Ramos (cell line): ENCODE data around the gene FNDC10.
"Not testable (repeated sequence)": the region's sequence is repeated elsewhere in the genome, so short reads cannot be mapped to it uniquely, and the experiment has no call there.

Experiments used
- in situ Hi-C: fragments of 300-500 bp; cut with MboI; formaldehyde crosslinking; loops from one replicate; pipeline ENCODE4 v1.14.3; 2022; ENCODE audit warnings: low sequenced_read_pairs; ENCODE audit not compliant: unreplicated experiment

The FNDC10 gene

DNA sequence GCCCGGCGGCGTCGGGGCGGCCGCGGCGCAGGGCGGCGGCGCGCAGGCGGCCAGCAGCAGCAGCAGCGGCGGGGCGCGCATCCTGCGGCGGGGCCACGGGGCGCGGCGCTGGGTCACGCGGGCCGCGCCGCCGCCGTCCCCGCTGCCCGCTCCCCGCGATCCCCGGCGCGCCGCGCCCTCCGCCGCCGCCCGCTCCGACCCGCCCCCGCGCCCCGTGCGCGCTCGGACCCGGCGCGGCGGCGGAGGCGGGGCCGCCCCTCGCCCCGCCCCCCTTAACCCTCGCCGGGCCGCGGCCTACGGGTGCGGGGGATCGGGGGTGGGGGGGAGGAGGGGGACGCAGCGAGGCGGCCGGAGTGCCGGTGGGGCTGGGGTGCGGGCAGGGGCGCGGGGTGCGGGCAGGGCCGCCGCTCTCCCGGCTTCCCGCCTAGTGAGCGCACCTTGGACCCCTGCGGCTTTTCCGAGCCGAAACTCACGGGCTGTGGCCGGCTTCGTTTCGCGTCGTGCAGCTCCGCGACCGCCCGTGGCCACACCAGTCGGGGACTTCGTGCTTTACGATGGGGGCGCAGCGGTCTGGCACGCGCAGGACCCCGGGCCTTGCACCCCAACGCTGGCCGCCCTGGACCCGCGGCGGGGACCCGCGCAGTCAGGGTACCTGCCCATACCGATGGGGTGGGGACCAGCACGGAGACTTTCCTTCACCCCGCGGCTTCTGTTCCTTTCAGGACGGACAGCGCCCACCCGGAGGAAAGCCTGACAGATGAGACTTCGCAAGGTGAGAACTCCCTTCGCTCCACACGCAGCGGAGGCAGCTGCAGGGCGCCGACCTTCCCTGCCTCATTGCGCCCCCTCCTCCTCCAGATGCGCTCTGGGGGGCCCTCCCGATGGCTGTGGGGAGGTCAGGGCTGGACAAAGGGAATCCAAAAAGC, at the start of gene FNDC10:
FNDC10 (minus strand) TSS at position 201 of the 926 bp plus-strand sequence; CDS start at position 81, 120 bp downstream.
- in situ Hi-C loops = loop anchor here (25.0 kb wide), 1 partner anchor 787 kb away; the partner anchor contains the start of genes MORN1 and RER1

DNA sequence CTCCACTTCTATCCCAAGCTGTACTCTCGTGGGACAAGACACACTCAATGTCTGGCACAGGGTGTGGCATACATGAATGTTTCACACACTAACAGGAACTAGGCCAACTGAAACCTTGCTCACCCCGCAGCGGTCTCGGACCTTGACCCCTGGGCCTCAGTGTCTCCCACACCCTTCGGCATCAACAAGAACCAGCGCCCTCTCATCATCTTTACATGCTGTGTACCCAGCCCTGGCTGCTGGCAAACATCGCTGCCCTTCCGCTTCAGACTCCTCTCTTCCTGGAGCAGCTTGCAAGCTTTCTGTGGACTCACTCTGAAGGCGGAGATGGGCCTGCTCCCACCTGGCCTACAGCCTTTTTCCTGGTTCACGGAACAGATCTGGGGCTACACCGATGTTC, 48.3 kb upstream of the FNDC10 start:
- in situ Hi-C loops = not testable (repeated sequence)

DNA sequence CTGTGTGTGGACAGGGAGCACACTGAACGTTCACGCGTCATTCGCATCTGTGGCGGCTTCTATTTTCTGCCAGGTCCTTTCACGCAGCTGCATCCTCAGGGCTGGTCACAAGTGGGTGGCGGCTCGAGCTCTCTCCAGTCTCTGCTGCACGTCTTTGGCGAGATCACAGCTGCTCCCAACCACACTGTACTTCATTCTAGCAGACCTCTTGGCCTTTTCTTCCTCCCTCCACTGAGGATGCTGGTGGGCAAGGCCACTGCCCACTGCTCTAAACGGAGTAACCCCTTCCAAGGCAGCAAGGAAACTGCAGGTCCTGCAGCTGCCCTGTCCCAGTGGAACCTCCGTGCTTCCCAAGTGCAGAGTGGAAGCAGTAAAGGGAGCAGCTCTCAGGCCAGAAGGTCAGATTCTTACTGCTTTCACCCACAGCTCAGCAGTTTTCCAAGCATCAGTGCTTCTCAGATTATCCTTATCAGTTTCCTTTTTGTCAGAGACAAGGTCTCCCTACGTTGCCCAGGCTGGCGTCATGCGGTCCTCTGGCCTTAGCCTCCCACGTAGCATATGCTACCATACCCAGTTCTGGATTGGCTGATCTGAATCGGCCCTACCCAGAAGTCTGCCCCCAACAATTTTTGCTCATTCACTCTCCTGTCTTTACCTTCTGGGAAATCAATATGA, 47.8 kb upstream of the FNDC10 start:
- in situ Hi-C loops = not testable (repeated sequence)

DNA sequence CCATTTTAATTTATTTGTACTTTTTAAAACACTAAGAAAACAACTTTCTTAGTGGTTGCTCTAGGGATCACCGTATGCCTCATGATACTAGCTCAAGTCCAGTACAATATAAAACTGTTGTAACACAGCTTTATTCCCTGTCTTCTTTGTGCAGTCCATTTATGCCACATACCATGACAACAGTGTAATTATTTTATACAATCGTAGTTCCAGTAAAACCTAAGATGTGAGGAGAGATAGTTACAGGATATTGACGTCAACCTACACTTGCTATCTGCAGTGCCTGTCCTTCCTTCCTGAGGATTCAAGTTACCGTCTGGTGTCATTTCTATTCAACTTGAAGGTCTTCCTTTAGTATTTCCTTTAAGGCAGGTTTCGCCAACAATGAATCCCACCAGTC, 46.4 kb upstream of the FNDC10 start:
- in situ Hi-C loops = not testable (repeated sequence)

- in situ Hi-C loops = not testable (repeated sequence)
These were observed 41.0 kb upstream of the FNDC10 start for GRCh38 chr1:1640711-1641461.

- in situ Hi-C loops = not testable (repeated sequence)
These were observed 40.1 kb upstream of the FNDC10 start for GRCh38 chr1:1640081-1640480.

DNA sequence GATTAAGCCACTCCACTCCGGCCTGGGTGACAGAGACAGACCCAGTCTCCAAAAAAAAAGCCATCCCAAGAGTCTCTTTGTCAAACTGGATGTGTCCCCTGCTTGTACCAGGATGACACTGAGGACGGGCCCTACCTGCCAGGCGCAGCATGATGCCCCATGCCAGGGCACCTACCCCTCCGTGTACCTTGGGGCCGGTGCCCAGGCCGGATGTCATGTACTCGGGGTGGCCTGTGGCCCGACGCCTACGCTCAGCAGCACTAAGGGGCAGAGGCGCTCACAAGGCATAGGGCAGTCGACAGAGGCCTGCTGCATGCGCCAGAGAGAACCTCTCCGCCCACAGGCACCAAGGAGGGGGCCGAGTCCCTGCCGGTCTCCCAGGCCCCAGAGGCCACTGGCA, 39.4 kb upstream of the FNDC10 start:
- in situ Hi-C loops = not testable (repeated sequence)

DNA sequence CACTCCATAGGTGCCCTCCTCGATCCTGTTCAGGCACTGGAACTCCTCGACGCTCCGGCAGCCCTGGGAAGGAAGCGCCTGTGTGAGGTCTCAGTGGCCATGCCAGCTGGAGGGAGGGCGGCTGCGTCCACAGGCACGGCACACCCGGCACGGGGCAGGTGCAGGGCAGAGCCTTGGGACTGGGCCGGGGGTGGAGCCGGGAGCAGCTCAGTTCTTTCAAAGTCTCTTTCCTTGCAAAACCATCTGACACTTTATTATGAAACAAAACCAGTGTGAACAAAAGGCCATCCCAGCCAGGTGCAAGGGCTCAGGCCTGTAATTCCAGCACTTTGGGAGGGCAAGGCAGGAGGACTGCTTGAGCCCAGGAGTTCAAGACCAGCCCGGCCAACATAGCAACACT, 38.6 kb upstream of the FNDC10 start:
- in situ Hi-C loops = not testable (repeated sequence)

GRCh38 chr1:1637479-1637875, 37.5 kb upstream of the FNDC10 start:
- in situ Hi-C loops = not testable (repeated sequence)

DNA sequence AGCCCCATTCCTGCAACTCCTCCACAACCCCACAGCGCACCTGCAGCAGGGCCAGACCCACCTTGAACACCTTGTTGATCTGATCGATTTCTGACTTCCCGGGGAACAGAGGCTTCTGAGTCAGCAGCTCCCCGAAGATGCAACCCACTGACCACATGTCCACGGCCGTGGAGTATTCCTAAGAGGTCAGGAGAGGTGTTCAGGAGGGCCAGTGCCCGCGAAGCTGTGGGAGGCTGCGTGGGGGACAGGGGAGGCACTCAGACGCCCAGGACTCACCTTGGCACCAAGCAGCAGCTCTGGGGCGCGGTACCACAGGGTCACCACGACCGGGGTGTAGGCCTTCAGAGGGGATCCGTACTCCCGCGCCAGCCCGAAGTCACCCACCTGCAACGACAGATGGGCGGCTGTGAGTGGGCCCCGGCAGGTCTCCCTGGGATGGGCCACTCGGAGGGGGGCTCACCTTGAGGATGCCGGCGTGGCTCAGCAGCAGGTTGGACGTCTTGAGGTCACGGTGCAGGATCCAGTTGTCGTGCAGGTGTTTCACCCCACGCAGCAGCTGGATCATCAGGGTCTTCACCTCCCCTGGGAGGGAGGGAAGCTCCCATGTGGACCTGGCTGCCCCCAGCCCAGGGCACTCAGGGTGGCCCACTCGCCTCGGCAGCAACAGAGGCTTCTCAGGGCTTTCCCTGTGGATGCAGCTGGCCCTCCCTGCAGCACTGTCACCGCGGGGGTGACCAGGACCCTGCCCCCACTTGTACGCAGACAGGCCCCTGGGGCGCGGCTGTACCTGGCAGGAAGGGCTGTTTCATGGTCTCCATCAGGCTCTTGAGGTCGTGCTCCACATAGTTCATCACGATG, 36.9 kb upstream of the FNDC10 start:
- in situ Hi-C loops = not testable (repeated sequence)

DNA sequence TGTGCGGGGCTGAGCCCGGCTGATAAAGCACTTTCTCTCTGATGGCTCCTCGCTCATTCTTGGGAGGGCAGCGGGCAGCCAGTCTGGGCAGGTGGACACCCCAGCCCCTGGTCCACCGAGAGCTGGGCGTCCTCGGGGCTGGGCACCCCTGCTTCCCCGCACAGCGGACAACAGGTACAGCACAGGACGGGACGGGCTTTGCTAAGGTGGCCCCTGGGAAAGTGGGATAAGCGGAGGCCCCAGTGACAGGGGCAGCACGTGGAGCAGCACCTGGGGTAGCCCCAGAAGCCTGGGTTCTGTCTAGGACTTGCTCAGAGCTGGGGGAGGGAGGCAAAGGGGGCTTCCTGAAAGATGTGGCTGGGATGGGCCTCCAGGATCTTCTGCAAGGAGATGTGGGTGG, 34.7 kb upstream of the FNDC10 start:
- in situ Hi-C loops = not testable (repeated sequence)

GRCh38 chr1:1633409-1633808, 33.5 kb upstream of the FNDC10 start:
- in situ Hi-C loops = not testable (repeated sequence)

GRCh38 chr1:1631782-1632420, 32.0 kb upstream of the FNDC10 start, which contains the start of gene MMP23B:
Gene MMP23B (plus strand): TSS chr1:1632173. CDS start chr1:1632219, 46 bp downstream.
- in situ Hi-C loops = no loop called here

GRCh38 chr1:1630965-1631781, 31.2 kb upstream of the FNDC10 start:
- in situ Hi-C loops = no loop called here

DNA sequence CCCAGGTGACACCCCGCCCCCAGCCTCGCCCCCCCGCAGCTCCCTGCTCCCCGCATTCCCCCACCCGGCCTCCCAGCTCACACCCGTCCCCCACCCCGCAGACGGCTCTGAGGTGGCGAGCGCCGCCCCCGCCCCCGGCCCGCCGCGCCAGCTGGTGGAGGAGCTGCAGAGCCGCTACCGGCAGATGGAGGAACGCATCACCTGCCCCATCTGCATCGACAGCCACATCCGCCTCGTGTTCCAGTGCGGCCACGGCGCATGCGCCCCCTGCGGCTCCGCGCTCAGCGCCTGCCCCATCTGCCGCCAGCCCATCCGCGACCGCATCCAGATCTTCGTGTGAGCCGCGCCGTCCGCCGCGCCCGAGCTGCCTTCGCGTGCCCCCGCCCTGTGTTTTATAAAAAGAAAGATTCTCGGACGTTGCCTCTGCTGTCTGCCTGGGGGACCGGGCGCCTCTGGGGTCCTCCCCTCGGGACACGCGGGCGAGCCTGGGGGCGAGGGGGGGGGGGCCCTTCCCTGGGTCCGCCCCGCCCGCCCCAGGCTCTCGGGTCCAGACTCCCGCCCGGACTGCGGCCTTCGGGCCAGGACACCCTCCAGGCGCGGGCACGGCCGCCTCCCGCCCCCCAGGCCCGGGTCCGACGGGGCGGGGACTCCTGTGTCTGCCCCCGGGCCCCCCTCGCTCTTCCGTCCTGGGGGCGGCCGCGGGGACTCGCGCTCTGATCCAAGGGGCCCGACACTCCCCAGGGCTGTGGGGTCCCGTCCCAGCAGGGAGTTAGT, 30.4 kb upstream of the FNDC10 start:
- in situ Hi-C loops = no loop called here

DNA sequence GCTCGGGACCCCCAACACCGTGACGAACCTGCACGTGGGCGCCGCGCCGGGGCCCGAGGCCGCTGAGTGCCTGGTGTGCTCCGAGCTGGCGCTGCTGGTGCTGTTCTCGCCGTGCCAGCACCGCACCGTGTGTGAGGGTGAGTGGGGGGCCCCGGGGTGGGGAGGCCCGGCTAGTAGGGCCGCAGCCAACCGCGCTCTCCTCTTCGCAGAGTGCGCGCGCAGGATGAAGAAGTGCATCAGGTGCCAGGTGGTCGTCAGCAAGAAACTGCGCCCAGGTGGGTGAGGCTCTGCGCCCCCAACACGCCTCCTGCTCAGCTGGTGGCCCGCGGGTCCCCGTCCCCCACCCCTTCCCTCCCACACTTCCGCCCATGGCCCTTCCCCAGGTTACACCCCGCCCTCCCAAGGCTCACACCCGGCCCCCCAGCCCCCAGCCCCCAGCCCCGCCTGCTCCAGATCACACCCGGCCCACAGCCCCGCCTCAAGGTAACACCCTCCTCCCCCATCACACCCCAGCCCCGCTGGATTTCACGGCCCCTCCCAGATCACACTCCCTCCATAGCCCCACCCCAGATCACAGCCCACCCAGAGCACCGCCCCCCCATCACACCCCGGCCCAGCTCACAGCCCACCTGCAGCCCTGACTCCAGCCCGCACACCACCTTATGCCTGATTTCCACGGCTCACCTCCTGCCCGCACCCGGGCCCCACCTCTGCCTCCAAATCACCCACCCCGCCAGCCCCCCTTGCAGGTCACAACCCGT, 29.7 kb upstream of the FNDC10 start:
- in situ Hi-C loops = no loop called here
